ENCODE measurements around the gene ABCB9. TPM values are rescaled to one million over a fixed set of nuclear protein-coding genes. Genes with fewer than 3 reads are reported as not detected.

ABCB9 gene
- total RNA-seq, 1 experiment from 2014 or later = 6.3 TPM

DNA sequence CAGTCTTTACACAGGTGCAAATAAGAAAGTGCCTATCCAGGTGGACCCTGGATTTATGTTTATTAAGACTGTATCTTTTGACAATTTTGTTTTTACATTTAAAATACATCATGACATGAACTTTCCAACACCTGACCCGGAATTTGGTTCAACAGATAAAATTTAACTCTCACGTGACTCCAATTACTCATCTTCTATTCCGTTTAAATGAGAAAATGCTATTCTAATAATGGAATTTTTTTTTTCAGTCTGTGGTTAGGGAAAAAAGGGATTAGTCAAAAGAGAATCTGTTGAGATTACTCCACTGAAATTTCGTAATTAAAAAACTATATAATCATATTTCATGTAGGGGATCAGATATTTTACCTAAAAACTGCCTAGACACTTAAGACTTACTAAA lies 81.4 kb downstream of the ABCB9 start:
- Mint-ChIP-seq H3K27me3 (ENCODE audit: low read depth) (peaks cover 93% of the 10 kb centered on the region), H3K4me3 (no peak overlapping the region), H3K4me1 (peaks cover 42% of the 10 kb centered on the region), H3K9me3 (no peaks in the 10 kb centered on the region), H3K36me3 (no peaks in the 10 kb centered on the region), H3K27ac (no peak overlapping the region)
- ATAC-seq = no peak
- ChIA-PET POLR2A (no interaction called here), CTCF (no interaction called here)
- no peak for TF ChIP-seq JUN (CRISPR knock-in tag; IDR thresholded peaks at IDR 0.05)
- TF ChIP-seq, protein P1, sequence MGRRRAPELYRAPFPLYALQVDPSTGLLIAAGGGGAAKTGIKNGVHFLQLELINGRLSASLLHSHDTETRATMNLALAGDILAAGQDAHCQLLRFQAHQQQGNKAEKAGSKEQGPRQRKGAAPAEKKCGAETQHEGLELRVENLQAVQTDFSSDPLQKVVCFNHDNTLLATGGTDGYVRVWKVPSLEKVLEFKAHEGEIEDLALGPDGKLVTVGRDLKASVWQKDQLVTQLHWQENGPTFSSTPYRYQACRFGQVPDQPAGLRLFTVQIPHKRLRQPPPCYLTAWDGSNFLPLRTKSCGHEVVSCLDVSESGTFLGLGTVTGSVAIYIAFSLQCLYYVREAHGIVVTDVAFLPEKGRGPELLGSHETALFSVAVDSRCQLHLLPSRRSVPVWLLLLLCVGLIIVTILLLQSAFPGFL (CRISPR knock-in tag; IDR thresholded peaks at IDR 0.05; ENCODE audit: borderline replicate concordance) = no peak
- no peak for TF ChIP-seq RORB (CRISPR knock-in tag; IDR thresholded peaks at IDR 0.05)
- TF ChIP-seq, protein P2, sequence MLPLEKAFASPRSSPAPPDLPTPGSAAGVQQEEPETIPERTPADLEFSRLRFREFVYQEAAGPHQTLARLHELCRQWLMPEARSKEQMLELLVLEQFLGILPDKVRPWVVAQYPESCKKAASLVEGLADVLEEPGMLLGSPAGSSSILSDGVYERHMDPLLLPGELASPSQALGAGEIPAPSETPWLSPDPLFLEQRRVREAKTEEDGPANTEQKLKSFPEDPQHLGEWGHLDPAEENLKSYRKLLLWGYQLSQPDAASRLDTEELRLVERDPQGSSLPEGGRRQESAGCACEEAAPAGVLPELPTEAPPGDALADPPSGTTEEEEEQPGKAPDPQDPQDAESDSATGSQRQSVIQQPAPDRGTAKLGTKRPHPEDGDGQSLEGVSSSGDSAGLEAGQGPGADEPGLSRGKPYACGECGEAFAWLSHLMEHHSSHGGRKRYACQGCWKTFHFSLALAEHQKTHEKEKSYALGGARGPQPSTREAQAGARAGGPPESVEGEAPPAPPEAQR (CRISPR knock-in tag; IDR thresholded peaks at IDR 0.05) = no peak
- TF ChIP-seq, protein P3, sequence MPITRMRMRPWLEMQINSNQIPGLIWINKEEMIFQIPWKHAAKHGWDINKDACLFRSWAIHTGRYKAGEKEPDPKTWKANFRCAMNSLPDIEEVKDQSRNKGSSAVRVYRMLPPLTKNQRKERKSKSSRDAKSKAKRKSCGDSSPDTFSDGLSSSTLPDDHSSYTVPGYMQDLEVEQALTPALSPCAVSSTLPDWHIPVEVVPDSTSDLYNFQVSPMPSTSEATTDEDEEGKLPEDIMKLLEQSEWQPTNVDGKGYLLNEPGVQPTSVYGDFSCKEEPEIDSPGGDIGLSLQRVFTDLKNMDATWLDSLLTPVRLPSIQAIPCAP (CRISPR knock-in tag; IDR thresholded peaks at IDR 0.05) = no peak
- no peak for TF ChIP-seq ZNF416 (CRISPR knock-in tag; IDR thresholded peaks at IDR 0.05)
- TF ChIP-seq, protein P4, sequence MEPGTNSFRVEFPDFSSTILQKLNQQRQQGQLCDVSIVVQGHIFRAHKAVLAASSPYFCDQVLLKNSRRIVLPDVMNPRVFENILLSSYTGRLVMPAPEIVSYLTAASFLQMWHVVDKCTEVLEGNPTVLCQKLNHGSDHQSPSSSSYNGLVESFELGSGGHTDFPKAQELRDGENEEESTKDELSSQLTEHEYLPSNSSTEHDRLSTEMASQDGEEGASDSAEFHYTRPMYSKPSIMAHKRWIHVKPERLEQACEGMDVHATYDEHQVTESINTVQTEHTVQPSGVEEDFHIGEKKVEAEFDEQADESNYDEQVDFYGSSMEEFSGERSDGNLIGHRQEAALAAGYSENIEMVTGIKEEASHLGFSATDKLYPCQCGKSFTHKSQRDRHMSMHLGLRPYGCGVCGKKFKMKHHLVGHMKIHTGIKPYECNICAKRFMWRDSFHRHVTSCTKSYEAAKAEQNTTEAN (CRISPR knock-in tag; IDR thresholded peaks at IDR 0.05) = no peak
- TF ChIP-seq ZNF423 (CRISPR knock-in tag; IDR thresholded peaks at IDR 0.05) = no peak
- TF ChIP-seq, protein P5, sequence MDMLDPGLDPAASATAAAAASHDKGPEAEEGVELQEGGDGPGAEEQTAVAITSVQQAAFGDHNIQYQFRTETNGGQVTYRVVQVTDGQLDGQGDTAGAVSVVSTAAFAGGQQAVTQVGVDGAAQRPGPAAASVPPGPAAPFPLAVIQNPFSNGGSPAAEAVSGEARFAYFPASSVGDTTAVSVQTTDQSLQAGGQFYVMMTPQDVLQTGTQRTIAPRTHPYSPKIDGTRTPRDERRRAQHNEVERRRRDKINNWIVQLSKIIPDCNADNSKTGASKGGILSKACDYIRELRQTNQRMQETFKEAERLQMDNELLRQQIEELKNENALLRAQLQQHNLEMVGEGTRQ (CRISPR knock-in tag; IDR thresholded peaks at IDR 0.05) = no peak
- TF ChIP-seq, protein P6, sequence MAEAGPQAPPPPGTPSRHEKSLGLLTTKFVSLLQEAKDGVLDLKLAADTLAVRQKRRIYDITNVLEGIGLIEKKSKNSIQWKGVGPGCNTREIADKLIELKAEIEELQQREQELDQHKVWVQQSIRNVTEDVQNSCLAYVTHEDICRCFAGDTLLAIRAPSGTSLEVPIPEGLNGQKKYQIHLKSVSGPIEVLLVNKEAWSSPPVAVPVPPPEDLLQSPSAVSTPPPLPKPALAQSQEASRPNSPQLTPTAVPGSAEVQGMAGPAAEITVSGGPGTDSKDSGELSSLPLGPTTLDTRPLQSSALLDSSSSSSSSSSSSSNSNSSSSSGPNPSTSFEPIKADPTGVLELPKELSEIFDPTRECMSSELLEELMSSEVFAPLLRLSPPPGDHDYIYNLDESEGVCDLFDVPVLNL (CRISPR knock-in tag; IDR thresholded peaks at IDR 0.05; ENCODE audit: borderline replicate concordance, low read depth) = no peak
- TF ChIP-seq, protein P7, sequence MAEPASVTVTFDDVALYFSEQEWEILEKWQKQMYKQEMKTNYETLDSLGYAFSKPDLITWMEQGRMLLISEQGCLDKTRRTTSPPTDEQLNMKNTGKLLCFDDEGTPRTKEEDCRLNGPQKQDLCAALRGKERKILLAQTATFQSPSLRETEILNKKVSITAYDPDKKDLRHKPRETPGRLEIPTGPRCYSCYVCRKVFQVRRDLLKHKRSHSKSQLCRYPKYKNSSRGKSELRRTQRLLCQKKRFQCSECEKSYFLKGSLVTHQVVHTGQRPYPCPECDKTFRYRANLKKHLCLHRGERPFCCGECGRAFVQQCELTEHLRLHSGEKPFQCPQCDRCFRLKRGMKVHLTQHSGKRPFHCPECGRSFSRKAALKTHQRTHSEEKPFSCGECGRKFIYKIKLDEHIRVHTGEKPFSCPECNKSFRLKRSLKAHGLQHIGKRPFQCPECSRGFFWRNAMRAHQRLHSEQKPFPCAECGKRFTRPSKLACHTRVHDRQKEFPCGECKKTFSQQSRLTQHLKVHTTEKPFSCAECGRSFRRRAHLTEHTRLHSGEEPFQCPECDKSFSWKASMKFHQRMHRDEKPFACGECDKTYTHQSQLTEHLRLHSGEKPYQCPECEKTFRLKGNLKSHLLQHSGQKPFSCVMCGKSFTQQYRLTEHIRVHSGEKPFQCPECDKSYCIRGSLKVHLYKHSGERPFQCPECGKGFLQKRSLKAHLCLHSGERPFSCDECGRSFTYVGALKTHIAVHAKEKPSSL (CRISPR knock-in tag; conservative IDR thresholded peaks at IDR 0.05) = no peak
- no peak for TF ChIP-seq NFATC4 (CRISPR knock-in tag; IDR thresholded peaks at IDR 0.05)
- TF ChIP-seq CREM (CRISPR knock-in tag; IDR thresholded peaks at IDR 0.05) = no peak
- TF ChIP-seq, protein P8, sequence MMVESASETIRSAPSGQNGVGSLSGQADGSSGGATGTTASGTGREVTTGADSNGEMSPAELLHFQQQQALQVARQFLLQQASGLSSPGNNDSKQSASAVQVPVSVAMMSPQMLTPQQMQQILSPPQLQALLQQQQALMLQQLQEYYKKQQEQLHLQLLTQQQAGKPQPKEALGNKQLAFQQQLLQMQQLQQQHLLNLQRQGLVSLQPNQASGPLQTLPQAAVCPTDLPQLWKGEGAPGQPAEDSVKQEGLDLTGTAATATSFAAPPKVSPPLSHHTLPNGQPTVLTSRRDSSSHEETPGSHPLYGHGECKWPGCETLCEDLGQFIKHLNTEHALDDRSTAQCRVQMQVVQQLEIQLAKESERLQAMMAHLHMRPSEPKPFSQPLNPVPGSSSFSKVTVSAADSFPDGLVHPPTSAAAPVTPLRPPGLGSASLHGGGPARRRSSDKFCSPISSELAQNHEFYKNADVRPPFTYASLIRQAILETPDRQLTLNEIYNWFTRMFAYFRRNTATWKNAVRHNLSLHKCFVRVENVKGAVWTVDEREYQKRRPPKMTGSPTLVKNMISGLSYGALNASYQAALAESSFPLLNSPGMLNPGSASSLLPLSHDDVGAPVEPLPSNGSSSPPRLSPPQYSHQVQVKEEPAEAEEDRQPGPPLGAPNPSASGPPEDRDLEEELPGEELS (CRISPR knock-in tag; IDR thresholded peaks at IDR 0.05) = no peak
- TF ChIP-seq, protein P9, sequence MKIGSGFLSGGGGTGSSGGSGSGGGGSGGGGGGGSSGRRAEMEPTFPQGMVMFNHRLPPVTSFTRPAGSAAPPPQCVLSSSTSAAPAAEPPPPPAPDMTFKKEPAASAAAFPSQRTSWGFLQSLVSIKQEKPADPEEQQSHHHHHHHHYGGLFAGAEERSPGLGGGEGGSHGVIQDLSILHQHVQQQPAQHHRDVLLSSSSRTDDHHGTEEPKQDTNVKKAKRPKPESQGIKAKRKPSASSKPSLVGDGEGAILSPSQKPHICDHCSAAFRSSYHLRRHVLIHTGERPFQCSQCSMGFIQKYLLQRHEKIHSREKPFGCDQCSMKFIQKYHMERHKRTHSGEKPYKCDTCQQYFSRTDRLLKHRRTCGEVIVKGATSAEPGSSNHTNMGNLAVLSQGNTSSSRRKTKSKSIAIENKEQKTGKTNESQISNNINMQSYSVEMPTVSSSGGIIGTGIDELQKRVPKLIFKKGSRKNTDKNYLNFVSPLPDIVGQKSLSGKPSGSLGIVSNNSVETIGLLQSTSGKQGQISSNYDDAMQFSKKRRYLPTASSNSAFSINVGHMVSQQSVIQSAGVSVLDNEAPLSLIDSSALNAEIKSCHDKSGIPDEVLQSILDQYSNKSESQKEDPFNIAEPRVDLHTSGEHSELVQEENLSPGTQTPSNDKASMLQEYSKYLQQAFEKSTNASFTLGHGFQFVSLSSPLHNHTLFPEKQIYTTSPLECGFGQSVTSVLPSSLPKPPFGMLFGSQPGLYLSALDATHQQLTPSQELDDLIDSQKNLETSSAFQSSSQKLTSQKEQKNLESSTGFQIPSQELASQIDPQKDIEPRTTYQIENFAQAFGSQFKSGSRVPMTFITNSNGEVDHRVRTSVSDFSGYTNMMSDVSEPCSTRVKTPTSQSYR (CRISPR knock-in tag; IDR thresholded peaks at IDR 0.05) = no peak
- DNase-seq (ENCODE audit: low spot score) = no peak
